B cell (primary cell): ENCODE data around the gene ULK4. TPM values are rescaled to one million over a fixed set of nuclear protein-coding genes. Genes with fewer than 3 reads are reported as not detected.
A peak's percentile ranks its signal among the peaks of the same experiment; 100 is the strongest.

ENCODE experiments used
- ATAC-seq: fragments of 200-7000 bp; cut with Tn5 transposase; one replicate; pipeline ENCODE4 v1.10.0; 2021; ENCODE audit warnings: low read depth, mild to moderate bottlenecking, moderate number of reproducible peaks, moderate library complexity
- CTCF ChIA-PET: fragments of 350-600 bp; sonication (Branson Sonifier 250); formaldehyde crosslinking; loops from one replicate; lab custom pipeline; 2021; ENCODE audit warnings: antibody characterized with exemption, inconsistent platforms; lab: Charles Lee
- POLR2A ChIA-PET: fragments of 350-600 bp; sonication (Branson Sonifier 250); formaldehyde crosslinking; loops from one replicate; lab custom pipeline; 2021; ENCODE audit warnings: antibody characterized with exemption; lab: Charles Lee
- DNase-seq: peaks from one replicate; pipeline ENCODE4 v3.0.0; 2013
- H2AFZ ChIP-seq: 2 replicates; pipeline ENCODE4 v1.6.1; 2012; ENCODE audit warnings: mild to moderate bottlenecking, low read depth, low read length; ENCODE audit not compliant: insufficient read depth, poor library complexity, severe bottlenecking
- H3K27ac ChIP-seq, 2 donors: 1 replicate in 1 of 2; 2 replicates in 1 of 2; pipeline ENCODE4 v1.5.1; 2012 to 2013; ENCODE audit warnings: low read length in 2 of 2, mild to moderate bottlenecking in 2 of 2, moderate library complexity in 1 of 2
- H3K27me3 ChIP-seq, 4 experiments: fragments of 200-600 bp in 1 of 4; sonication (generic) in 1 of 4; replicated peaks in 1 of 4; 1 replicate in 2 of 4; 2 replicates in 2 of 4; pipeline versions ENCODE4 v1.6.1 to v1.7.0; 2013 to 2016; ENCODE audit warnings: low read length in 3 of 4, mild to moderate bottlenecking in 2 of 4, mixed read lengths in 1 of 4, moderate library complexity in 1 of 4; ENCODE audit not compliant: insufficient read depth in 4 of 4, control insufficient read depth in 3 of 4; ENCODE audit errors: control extremely low read depth in 1 of 4
- H3K36me3 ChIP-seq, 2 experiments: replicated peaks in 1 of 2; 1 replicate in 1 of 2; 2 replicates in 1 of 2; pipeline versions ENCODE4 v1.6.1 to v1.7.1; 2013; ENCODE audit warnings: low read length in 1 of 2; ENCODE audit not compliant: insufficient read depth in 2 of 2, control insufficient read depth in 1 of 2; ENCODE audit errors: control extremely low read depth in 1 of 2, extremely low read depth in 1 of 2
- H3K4me1 ChIP-seq, 2 donors: fragments of 200-600 bp in 1 of 2; sonication (generic) in 1 of 2; 1 replicate in 1 of 2; 2 replicates in 1 of 2; pipeline versions ENCODE4 v1.5.1 to v1.6.1; 2013 to 2017; ENCODE audit warnings: low read length in 2 of 2; ENCODE audit not compliant: control insufficient read depth in 2 of 2, insufficient read depth in 2 of 2
- H3K4me2 ChIP-seq: replicated peaks from 2 replicates; pipeline ENCODE3; 2012; ENCODE audit warnings: mild to moderate bottlenecking, low read depth, low read length; ENCODE audit not compliant: poor library complexity, severe bottlenecking
- H3K4me3 ChIP-seq, 5 experiments: fragments of 200-600 bp in 1 of 5; sonication (generic) in 1 of 5; 1 replicate in 3 of 5; 2 replicates in 2 of 5; pipeline versions ENCODE4 v1.5.1 to v1.7.0; 2011 to 2016; ENCODE audit warnings: low read length in 4 of 5, mild to moderate bottlenecking in 4 of 5, low read depth in 2 of 5, control low read depth in 1 of 5, moderate library complexity in 1 of 5; ENCODE audit not compliant: insufficient read depth in 1 of 5; ENCODE audit errors: control extremely low read depth in 1 of 5, extremely low read depth in 1 of 5
- H3K79me2 ChIP-seq: fragments of 200-600 bp; sonication (generic); one replicate; pipeline ENCODE4 v1.6.0; 2016; ENCODE audit warnings: low read length; ENCODE audit not compliant: control insufficient read depth, insufficient read depth
- H3K9ac ChIP-seq: fragments of 200-600 bp; sonication (generic); 2 replicates; pipeline ENCODE4 v1.6.1; 2017; ENCODE audit warnings: mild to moderate bottlenecking, low read length, moderate library complexity
- H3K9me3 ChIP-seq, 3 donors: one replicate each; pipeline versions ENCODE4 v1.6.1 to v1.7.1; 2013; ENCODE audit warnings: low read length in 2 of 3; ENCODE audit not compliant: control insufficient read depth in 2 of 3, insufficient read depth in 1 of 3; ENCODE audit errors: control extremely low read depth in 1 of 3
- H4K20me1 ChIP-seq: 2 replicates; pipeline ENCODE4 v1.6.0; 2012; ENCODE audit warnings: mild to moderate bottlenecking, low read length; ENCODE audit not compliant: insufficient read depth, control insufficient read depth, poor library complexity, severe bottlenecking
- H3K27ac Mint-ChIP-seq: one replicate; pipeline ENCODE4 v1.8.0; 2021; ENCODE audit warnings: mixed read lengths
- H3K27me3 Mint-ChIP-seq: one replicate; pipeline ENCODE4 v1.8.0; 2021; ENCODE audit warnings: mixed read lengths
- H3K4me1 Mint-ChIP-seq: one replicate; pipeline ENCODE4 v1.8.0; 2021; ENCODE audit warnings: mixed read lengths
- H3K4me3 Mint-ChIP-seq: one replicate; pipeline ENCODE4 v1.8.0; 2021; ENCODE audit warnings: mixed read lengths
- H3K9me3 Mint-ChIP-seq: one replicate; pipeline ENCODE4 v1.8.0; 2022; ENCODE audit warnings: mixed read lengths; ENCODE audit not compliant: insufficient read depth
- CTCF ChIP-seq: fragments of 200-600 bp; IDR thresholded peaks from one replicate; pipeline ENCODE4 v1.8.0; 2022; ENCODE audit warnings: antibody characterized with exemption, mild to moderate bottlenecking
- EZH2 ChIP-seq: IDR thresholded peaks from 2 replicates; pipeline ENCODE4 v1.6.1; 2012; ENCODE audit warnings: borderline replicate concordance, low read depth, mild to moderate bottlenecking, moderate library complexity, low read length; ENCODE audit not compliant: insufficient read depth, poor library complexity, severe bottlenecking
- WGBS: methylation state at CpG from one replicate; pipeline ENCODE4 v1.1.5; 2013; ENCODE audit warnings: missing lambda C conversion rate; ENCODE audit not compliant: insufficient coverage; 5-methylcytosine and 5-hydroxymethylcytosine counted together
- intact Hi-C: fragments of 100-400 bp; cut with micrococcal nuclease; formaldehyde crosslinking; loops from one replicate; pipeline ENCODE4 v1.10.0; 2022
- polyA plus RNA-seq: library from polyadenylated mRNA; depleted of rRNA; stranded (reverse); fragments of >200 nt; gene quantifications from 2 replicates; pipeline ENCODE4 v1.2.3, GENCODE V29; 2012
- total RNA-seq, 2 donors: library from RNA; stranded (reverse); fragments of 120-200 nt in 1 of 2; gene quantifications; 1 replicate in 1 of 2; 2 replicates in 1 of 2; pipeline versions ENCODE4 v1.2.3 to v1.2.4, GENCODE V29; 2013 to 2022

The ULK4 gene
- total and polyA plus RNA-seq, 2 donors (not counting 1 experiment from before 2014, with no cell fraction given), result 5.2 to 33.7 TPM

GRCh38 chr3:41963823-41964222, 1.9 kb upstream of the ULK4 start:
- Histone ChIP-seq H3K4me1 (peaks cover 10 to 16% of the 10 kb centered on the region in 2 donors), H3K4me3 (no peak overlapping the region), H3K9me3 (no peaks in the 10 kb centered on the region), H2AFZ (no peak overlapping the region), H3K27ac (no peak overlapping the region), H3K27me3 (no peaks in the 10 kb centered on the region), H3K36me3 (no peaks in the 10 kb centered on the region), H4K20me1 (no peaks in the 10 kb centered on the region), H3K79me2 (no peaks in the 10 kb centered on the region), H3K4me2 (no peak overlapping the region), H3K9ac (no peak overlapping the region)
- no peak for DNase-seq
- Mint-ChIP-seq H3K27me3 (no peaks in the 10 kb centered on the region), H3K4me3 (peak overlapping the region; percentile 19), H3K27ac (no peak overlapping the region), H3K9me3 (no peaks in the 10 kb centered on the region), H3K4me1 (peaks cover 19% of the 10 kb centered on the region)
- CTCF ChIA-PET, result interaction anchor here (1.1 to 1.6 kb wide), 3 partner anchors 49 to 227 kb away, joined by 3 to 4 read pairs (median 3); no protein-coding TSS in a partner anchor
- POLR2A ChIA-PET, result no interaction called here
- intact Hi-C loops, result loop anchor here (5.0 kb wide), 2 partner anchors 118 to 992 kb away; no protein-coding TSS in a partner anchor
- no peak for ATAC-seq
- WGBS, result 98% methylated on average over 10 of the region's 10 CpGs
- TF ChIP-seq CTCF, result no peak
- TF ChIP-seq EZH2, result no peak
